ENCODE results near the gene FBLN1. TPM values are rescaled to one million over a fixed set of nuclear protein-coding genes. Genes with fewer than 3 reads are reported as not detected.
A peak's percentile ranks its signal among the peaks of the same experiment; 100 is the strongest.

Gene FBLN1
- total and polyA plus RNA-seq, 2 of the 8 experiments (the other 6 are each of a cell fraction or from before 2014, with no cell fraction given) = 159 to 168 TPM

- TF ChIP-seq HDAC6 (IDR thresholded peaks at IDR 0.05; ENCODE audit: low read depth, low read length) = no peak
- TF ChIP-seq SIRT6 (IDR thresholded peaks at IDR 0.05; ENCODE audit: low read length) = no peak
- TF ChIP-seq YY1 (IDR thresholded peaks at IDR 0.05; ENCODE audit: low read depth, low read length) = 0 out of 2 replicates have a peak, but pooled peaks have one; percentile 22
- TF ChIP-seq MAFK (IDR thresholded peaks at IDR 0.05; ENCODE audit: low read depth, low read length) = no peak
- TF ChIP-seq CTCF (IDR thresholded peaks at IDR 0.05; ENCODE audit: control extremely low read depth in 1 of 3, insufficient read depth in 1 of 3, low read depth in 1 of 3, low read length in 3 of 3) = no peak
- TF ChIP-seq SP2 (IDR thresholded peaks at IDR 0.05; ENCODE audit: low read length) = no peak
- no peak for TF ChIP-seq RAD21 (IDR thresholded peaks at IDR 0.05 in 1 of 2, conservative IDR thresholded peaks at IDR 0.05 in 1 of 2; ENCODE audit: low read depth in 2 of 2, low read length in 2 of 2)
- TF ChIP-seq CHD2 (IDR thresholded peaks at IDR 0.05; ENCODE audit: low read length) = no peak
- no peak for TF ChIP-seq FOSL1 (IDR thresholded peaks at IDR 0.05; ENCODE audit: insufficient read depth, low read depth, low read length)
- no peak for TF ChIP-seq CTBP2 (IDR thresholded peaks at IDR 0.05; ENCODE audit: borderline replicate concordance, insufficient read depth, insufficient read length, low read length)
- no peak for TF ChIP-seq E2F6 (IDR thresholded peaks at IDR 0.05)
- no peak for TF ChIP-seq SUZ12 (IDR thresholded peaks at IDR 0.05; ENCODE audit: low read length)
These were observed 1.2 kb downstream of the FBLN1 start (continued) for GRCh38 chr22:45503816-45504372.

All from H1 (cell line).